K562 (cell line): ENCODE results near the gene ABCB10. TPM values are rescaled to one million over a fixed set of nuclear protein-coding genes. Genes with fewer than 3 reads are reported as not detected.
A peak's percentile ranks its signal among the peaks of the same experiment; 100 is the strongest.

Source experiments
- ATF7 ChIP-seq: fragments of 450-650 bp; IDR thresholded peaks from 2 replicates; pipeline ENCODE4 v1.7.1; 2014; ENCODE audit warnings: mild to moderate bottlenecking, moderate library complexity
- HCFC1 ChIP-seq: IDR thresholded peaks from 2 replicates; pipeline ENCODE4 v1.6.1; 2012; ENCODE audit warnings: low read depth, low read length, improper control_type of control experiment
- HNRNPUL1 ChIP-seq: fragments of 200-400 bp; formaldehyde crosslinking; IDR thresholded peaks from 2 replicates; pipeline ENCODE4 v1.6.1; 2017; ENCODE audit warnings: low read length
- NELFE ChIP-seq: IDR thresholded peaks from 2 replicates; pipeline ENCODE4 v1.6.1; 2011; ENCODE audit warnings: mild to moderate bottlenecking; ENCODE audit not compliant: insufficient read depth, insufficient read length
- SAFB ChIP-seq: fragments of 200-400 bp; formaldehyde crosslinking; IDR thresholded peaks from 2 replicates; pipeline ENCODE4 v1.6.1; 2017; ENCODE audit warnings: low read depth, low read length, borderline replicate concordance
- TEAD4 ChIP-seq, 2 experiments: sonication (generic) in 1 of 2; formaldehyde crosslinking in 1 of 2; IDR thresholded peaks; 2 replicates each; pipeline versions ENCODE4 v1.6.1 to v1.8.0; 2012 to 2022; ENCODE audit warnings: borderline replicate concordance in 1 of 2, inconsistent platforms in 1 of 2, low read length in 1 of 2, mild to moderate bottlenecking in 1 of 2, missing genetic modification reagents in 1 of 2
- ZSCAN29 ChIP-seq: fragments of 450-650 bp; IDR thresholded peaks from 2 replicates; pipeline ENCODE4 v1.6.1; 2017
- polyA plus RNA-seq, 8 experiments: library from polyadenylated mRNA; depleted of rRNA in 4 of 8; stranded (reverse) in 5 of 8; unstranded in 3 of 8; fragments of >200 nt; fragmentation: Nextera tagmentation in 2 of 8; fragmentation: Illumina TruSeq in 1 of 8; extraction: Ambion mirVana in 2 of 8; extraction: Trizol in 1 of 8; gene quantifications; 2 replicates each; pipeline versions ENCODE4 v1.2.1 to v1.2.3, GENCODE V29; 2011 to 2014; ENCODE audit warnings: inconsistent platforms in 1 of 8, missing spikeins in 1 of 8
- total RNA-seq, 7 experiments: library from RNA; depleted of rRNA in 6 of 7; stranded (reverse); fragments of >200 nt in 6 of 7; fragmentation: Illumina TruSeq in 2 of 7; extraction: Trizol in 2 of 7; gene quantifications; 2 replicates each; pipeline versions ENCODE4 v1.2.1 to v1.2.3, GENCODE V29; 2011 to 2021; ENCODE audit warnings: low replicate concordance in 1 of 7
- TF ChIP-seq, protein P1 (sequence below), 2 experiments: fragments of 450-650 bp; formaldehyde crosslinking in 1 of 2; IDR thresholded peaks; 2 replicates each; pipeline versions ENCODE4 v1.4.0 to v1.6.1; 2014 to 2020; ENCODE audit warnings: mild to moderate bottlenecking in 2 of 2, borderline replicate concordance in 1 of 2, low read depth in 1 of 2
- TF ChIP-seq, protein P2 (sequence below): fragments of 250-450 bp; sonication (Bioruptor Pico); IDR thresholded peaks from 2 replicates; pipeline ENCODE4 v1.4.0; 2020
- TF ChIP-seq, protein P3 (sequence below): fragments of 450-650 bp; IDR thresholded peaks from 2 replicates; pipeline ENCODE4 v1.6.1; 2016
- TF ChIP-seq, protein P4 (sequence below): IDR thresholded peaks from 2 replicates; pipeline ENCODE4 v1.6.1; 2011; ENCODE audit warnings: borderline replicate concordance, low read depth, mild to moderate bottlenecking, moderate library complexity, low read length; ENCODE audit not compliant: insufficient read depth, poor library complexity, severe bottlenecking

ABCB10 gene
- total and polyA plus RNA-seq, 9 of the 15 experiments (the other 6 are each of a cell fraction or from before 2014, with no cell fraction given) = 12.4 to 54.8 (median 36.4) TPM

DNA sequence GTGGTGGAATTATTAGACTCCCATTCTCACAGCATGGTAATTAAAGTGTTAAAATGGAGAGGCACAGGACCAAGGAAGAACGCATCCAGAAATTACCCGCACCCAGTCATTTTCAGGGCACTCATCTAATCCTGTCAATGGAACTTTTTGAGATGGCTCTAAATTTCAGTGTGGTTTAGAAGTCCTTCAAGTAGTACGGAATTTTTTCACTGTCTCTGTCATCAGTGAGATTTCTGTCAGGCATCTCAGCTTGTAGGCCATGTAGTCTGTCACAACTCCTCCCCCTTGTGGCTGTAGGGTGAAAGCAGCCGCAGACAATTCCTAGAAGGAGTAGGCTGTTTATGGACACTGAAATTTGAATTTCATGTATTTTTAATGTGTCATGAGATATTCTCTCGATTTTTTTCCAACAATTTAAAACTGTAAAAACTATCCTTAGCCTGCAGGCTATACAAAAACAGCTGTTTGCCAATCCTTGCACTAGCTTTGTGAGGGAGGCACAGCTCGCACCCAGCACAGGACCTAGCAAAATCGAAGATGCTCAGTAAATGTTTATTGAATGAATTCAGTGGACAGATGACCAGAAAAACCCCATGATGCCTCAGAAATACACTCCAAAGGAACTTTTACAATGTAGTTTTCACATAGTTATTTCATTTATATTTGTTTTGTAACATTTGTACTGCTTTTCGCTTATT, 43.8 kb downstream of the ABCB10 start (continued):
- TF ChIP-seq, protein P1, sequence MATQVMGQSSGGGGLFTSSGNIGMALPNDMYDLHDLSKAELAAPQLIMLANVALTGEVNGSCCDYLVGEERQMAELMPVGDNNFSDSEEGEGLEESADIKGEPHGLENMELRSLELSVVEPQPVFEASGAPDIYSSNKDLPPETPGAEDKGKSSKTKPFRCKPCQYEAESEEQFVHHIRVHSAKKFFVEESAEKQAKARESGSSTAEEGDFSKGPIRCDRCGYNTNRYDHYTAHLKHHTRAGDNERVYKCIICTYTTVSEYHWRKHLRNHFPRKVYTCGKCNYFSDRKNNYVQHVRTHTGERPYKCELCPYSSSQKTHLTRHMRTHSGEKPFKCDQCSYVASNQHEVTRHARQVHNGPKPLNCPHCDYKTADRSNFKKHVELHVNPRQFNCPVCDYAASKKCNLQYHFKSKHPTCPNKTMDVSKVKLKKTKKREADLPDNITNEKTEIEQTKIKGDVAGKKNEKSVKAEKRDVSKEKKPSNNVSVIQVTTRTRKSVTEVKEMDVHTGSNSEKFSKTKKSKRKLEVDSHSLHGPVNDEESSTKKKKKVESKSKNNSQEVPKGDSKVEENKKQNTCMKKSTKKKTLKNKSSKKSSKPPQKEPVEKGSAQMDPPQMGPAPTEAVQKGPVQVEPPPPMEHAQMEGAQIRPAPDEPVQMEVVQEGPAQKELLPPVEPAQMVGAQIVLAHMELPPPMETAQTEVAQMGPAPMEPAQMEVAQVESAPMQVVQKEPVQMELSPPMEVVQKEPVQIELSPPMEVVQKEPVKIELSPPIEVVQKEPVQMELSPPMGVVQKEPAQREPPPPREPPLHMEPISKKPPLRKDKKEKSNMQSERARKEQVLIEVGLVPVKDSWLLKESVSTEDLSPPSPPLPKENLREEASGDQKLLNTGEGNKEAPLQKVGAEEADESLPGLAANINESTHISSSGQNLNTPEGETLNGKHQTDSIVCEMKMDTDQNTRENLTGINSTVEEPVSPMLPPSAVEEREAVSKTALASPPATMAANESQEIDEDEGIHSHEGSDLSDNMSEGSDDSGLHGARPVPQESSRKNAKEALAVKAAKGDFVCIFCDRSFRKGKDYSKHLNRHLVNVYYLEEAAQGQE (IDR thresholded peaks at IDR 0.05; ENCODE audit: borderline replicate concordance) = peak; percentile 67; the same call in 1 of the 2 replicates
- TF ChIP-seq, protein P1 (CRISPR knock-in tag; IDR thresholded peaks at IDR 0.05; ENCODE audit: low read depth) = no peak
- TF ChIP-seq, protein P2, sequence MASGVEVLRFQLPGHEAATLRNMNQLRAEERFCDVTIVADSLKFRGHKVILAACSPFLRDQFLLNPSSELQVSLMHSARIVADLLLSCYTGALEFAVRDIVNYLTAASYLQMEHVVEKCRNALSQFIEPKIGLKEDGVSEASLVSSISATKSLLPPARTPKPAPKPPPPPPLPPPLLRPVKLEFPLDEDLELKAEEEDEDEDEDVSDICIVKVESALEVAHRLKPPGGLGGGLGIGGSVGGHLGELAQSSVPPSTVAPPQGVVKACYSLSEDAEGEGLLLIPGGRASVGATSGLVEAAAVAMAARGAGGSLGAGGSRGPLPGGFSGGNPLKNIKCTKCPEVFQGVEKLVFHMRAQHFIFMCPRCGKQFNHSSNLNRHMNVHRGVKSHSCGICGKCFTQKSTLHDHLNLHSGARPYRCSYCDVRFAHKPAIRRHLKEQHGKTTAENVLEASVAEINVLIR (CRISPR knock-in tag) = 0 out of 2 replicates have a peak, but pooled peaks have one; percentile 31
- TF ChIP-seq ATF7 (0 out of 2 replicates have a peak, but pooled peaks have one; percentile 20), HCFC1 (0 out of 2 replicates have a peak, but pooled peaks have one; percentile 21), TEAD4 (IDR thresholded peaks at IDR 0.05; ENCODE audit: low read length) (peak; percentile 42; the same call in 1 of the 2 replicates), TEAD4 (CRISPR knock-in tag; IDR thresholded peaks at IDR 0.05; ENCODE audit: borderline replicate concordance) (no peak), ZSCAN29 (0 out of 2 replicates have a peak, but pooled peaks have one; percentile 53), NELFE (no peak), SAFB (no peak), HNRNPUL1 (no peak)
- TF ChIP-seq, protein P3, sequence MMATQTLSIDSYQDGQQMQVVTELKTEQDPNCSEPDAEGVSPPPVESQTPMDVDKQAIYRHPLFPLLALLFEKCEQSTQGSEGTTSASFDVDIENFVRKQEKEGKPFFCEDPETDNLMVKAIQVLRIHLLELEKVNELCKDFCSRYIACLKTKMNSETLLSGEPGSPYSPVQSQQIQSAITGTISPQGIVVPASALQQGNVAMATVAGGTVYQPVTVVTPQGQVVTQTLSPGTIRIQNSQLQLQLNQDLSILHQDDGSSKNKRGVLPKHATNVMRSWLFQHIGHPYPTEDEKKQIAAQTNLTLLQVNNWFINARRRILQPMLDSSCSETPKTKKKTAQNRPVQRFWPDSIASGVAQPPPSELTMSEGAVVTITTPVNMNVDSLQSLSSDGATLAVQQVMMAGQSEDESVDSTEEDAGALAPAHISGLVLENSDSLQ = peak; percentile 58
- TF ChIP-seq, protein P4, sequence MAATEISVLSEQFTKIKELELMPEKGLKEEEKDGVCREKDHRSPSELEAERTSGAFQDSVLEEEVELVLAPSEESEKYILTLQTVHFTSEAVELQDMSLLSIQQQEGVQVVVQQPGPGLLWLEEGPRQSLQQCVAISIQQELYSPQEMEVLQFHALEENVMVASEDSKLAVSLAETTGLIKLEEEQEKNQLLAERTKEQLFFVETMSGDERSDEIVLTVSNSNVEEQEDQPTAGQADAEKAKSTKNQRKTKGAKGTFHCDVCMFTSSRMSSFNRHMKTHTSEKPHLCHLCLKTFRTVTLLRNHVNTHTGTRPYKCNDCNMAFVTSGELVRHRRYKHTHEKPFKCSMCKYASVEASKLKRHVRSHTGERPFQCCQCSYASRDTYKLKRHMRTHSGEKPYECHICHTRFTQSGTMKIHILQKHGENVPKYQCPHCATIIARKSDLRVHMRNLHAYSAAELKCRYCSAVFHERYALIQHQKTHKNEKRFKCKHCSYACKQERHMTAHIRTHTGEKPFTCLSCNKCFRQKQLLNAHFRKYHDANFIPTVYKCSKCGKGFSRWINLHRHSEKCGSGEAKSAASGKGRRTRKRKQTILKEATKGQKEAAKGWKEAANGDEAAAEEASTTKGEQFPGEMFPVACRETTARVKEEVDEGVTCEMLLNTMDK = peak; percentile 93
